Peyer's patch (tissue), 4 donors: ENCODE data around the gene ZNF554. TPM values are rescaled to one million over a fixed set of nuclear protein-coding genes. Genes with fewer than 3 reads are reported as not detected.

Experiments used
- DNase-seq, 3 donors: peaks; one replicate each; pipeline ENCODE4 v3.0.0-alpha.2; 2017 to 2019
- H3K27ac ChIP-seq, 4 donors: fragments of 200-600 bp; sonication (generic); one replicate each; pipeline ENCODE4 v1.5.1; 2016 to 2019
- H3K27me3 ChIP-seq, 2 donors: fragments of 200-600 bp; sonication (generic); one replicate each; pipeline ENCODE4 v1.5.1; 2019
- H3K36me3 ChIP-seq, 3 donors: fragments of 200-600 bp; sonication (generic); one replicate each; pipeline ENCODE4 v1.5.1; 2016 to 2019
- H3K4me1 ChIP-seq, 4 donors: fragments of 200-600 bp; sonication (generic); one replicate each; pipeline ENCODE4 v1.5.1; 2016 to 2019
- H3K4me3 ChIP-seq, 4 donors: fragments of 200-600 bp; sonication (generic); 1 replicate in 3 of 4; 2 replicates in 1 of 4; pipeline ENCODE4 v1.5.1; 2016 to 2019; ENCODE audit warnings: mild to moderate bottlenecking in 1 of 4
- H3K9me3 ChIP-seq, 4 donors: fragments of 200-600 bp; sonication (generic); one replicate each; pipeline ENCODE4 v1.5.1; 2016 to 2019; ENCODE audit warnings: mild to moderate bottlenecking in 1 of 4
- CTCF ChIP-seq, 6 experiments: fragments of 450-650 bp in 4 of 6; fragments of 200-600 bp in 2 of 6; sonication (generic) in 1 of 6; IDR thresholded peaks; one replicate each; pipeline ENCODE4 v1.5.1; 2017 to 2019; ENCODE audit warnings: antibody characterized with exemption in 6 of 6, mild to moderate bottlenecking in 3 of 6, moderate library complexity in 1 of 6
- POLR2A ChIP-seq, 2 donors: fragments of 450-650 bp; IDR thresholded peaks; one replicate each; pipeline ENCODE4 v1.5.1; 2017; ENCODE audit warnings: antibody characterized with exemption in 2 of 2, mild to moderate bottlenecking in 2 of 2, moderate library complexity in 2 of 2
- total RNA-seq, 4 donors: library from RNA; depleted of rRNA; stranded (reverse); fragments of >200 nt; gene quantifications; one replicate each; pipeline ENCODE4 v1.1.0, GENCODE V29; 2016

ZNF554 gene
- total RNA-seq, 4 donors from 2014 or later: 2.5 to 15.4 (median 6.7) TPM

- no peak for DNase-seq
- Histone ChIP-seq H3K27ac (no peak overlapping the region), H3K4me1 (no peaks in the 10 kb centered on the region), H3K4me3 (no peak overlapping the region), H3K9me3 (peaks cover 0 to 29% (median 15%) of the 10 kb centered on the region in 4 donors), H3K27me3 (no peaks in the 10 kb centered on the region), H3K36me3 (no peaks in the 10 kb centered on the region)
- no peak for TF ChIP-seq POLR2A (IDR thresholded peaks at IDR 0.05)
- TF ChIP-seq CTCF (IDR thresholded peaks at IDR 0.05): no peak
Observed at GRCh38 chr19:2877398-2878331, 58.0 kb downstream of the ZNF554 start.

- H3K4me3 ChIP-seq: no peak overlapping the region
- no peaks in the 10 kb centered on the region for H3K27me3 ChIP-seq
- peaks cover 0 to 6% (median 1%) of the 10 kb centered on the region in 4 donors for H3K9me3 ChIP-seq
- no peaks in the 10 kb centered on the region for H3K4me1 ChIP-seq
- DNase-seq: no peak
- no peak overlapping the region for H3K27ac ChIP-seq
- TF ChIP-seq POLR2A (IDR thresholded peaks at IDR 0.05) (no peak), CTCF (IDR thresholded peaks at IDR 0.05) (no peak)
- H3K36me3 ChIP-seq: no peaks in the 10 kb centered on the region
Observed at GRCh38 chr19:2883686-2884439, 64.2 kb downstream of the ZNF554 start.

- no peaks in the 10 kb centered on the region for H3K4me1 ChIP-seq
- TF ChIP-seq POLR2A (IDR thresholded peaks at IDR 0.05): no peak
- no peak for TF ChIP-seq CTCF (IDR thresholded peaks at IDR 0.05)
- H3K27ac ChIP-seq: no peak overlapping the region
- no peaks in the 10 kb centered on the region for H3K27me3 ChIP-seq
- no peak for DNase-seq
- H3K4me3 ChIP-seq: no peak overlapping the region
- H3K36me3 ChIP-seq: no peaks in the 10 kb centered on the region
- H3K9me3 ChIP-seq: no peaks in the 10 kb centered on the region
Observed at GRCh38 chr19:2885736-2886135, 66.1 kb downstream of the ZNF554 start.

Other genes with a start within 250 kb of the ZNF554 start
- gene GNG7, start 117.2 kb upstream of the ZNF554 start, total RNA-seq: 10 to 100 TPM in 1 of 4 donors, 1 to 10 TPM in 3; 1.2 to 14.9 (median 2.0) TPM
- 10 to 100 TPM in 1 of 4 donors, 1 to 10 TPM in 2, under 1 TPM in 1; 0.18 to 23.1 (median 1.4) TPM for gene DIRAS1, start 98.5 kb upstream of the ZNF554 start, total RNA-seq
- 10 to 100 TPM; 22.1 to 29.7 (median 26.0) TPM for gene SLC39A3, start 79.9 kb upstream of the ZNF554 start, total RNA-seq
- gene SGTA, start 36.6 kb upstream of the ZNF554 start, total RNA-seq: 10 to 100 TPM; 26.4 to 62.5 (median 45.7) TPM
- 100 to 1,000 TPM in 1 of 4 donors, 10 to 100 TPM in 3; 24.3 to 142 (median 49.5) TPM for gene THOP1, start 34.4 kb upstream of the ZNF554 start, total RNA-seq
- 1 to 10 TPM; 4.4 to 5.8 (median 4.4) TPM for gene ZNF555, start 21.6 kb downstream of the ZNF554 start, total RNA-seq
- not detected for gene ZNF556, start 47.5 kb downstream of the ZNF554 start, total RNA-seq
- 10 to 100 TPM in 3 of 4 donors, 1 to 10 TPM in 1; 2.5 to 24.1 (median 19.3) TPM for gene ZNF57, start 81.1 kb downstream of the ZNF554 start, total RNA-seq
- gene ZNF77, start 125.1 kb downstream of the ZNF554 start, total RNA-seq: 1 to 10 TPM; 3.7 to 7.5 (median 5.6) TPM
- 1 to 10 TPM in 2 of 4 donors, not detected in 2; 1.9 to 2.5 TPM for gene TLE6, start 157.7 kb downstream of the ZNF554 start, total RNA-seq
- gene TLE2, start 209.4 kb downstream of the ZNF554 start, total RNA-seq: 10 to 100 TPM in 3 of 4 donors, 1 to 10 TPM in 1; 4.6 to 45.2 (median 29.2) TPM
- gene TLE5, start 242.6 kb downstream of the ZNF554 start, total RNA-seq: 100 to 1,000 TPM; 134 to 366 (median 289) TPM